Prostate gland (tissue), 2 donors: ENCODE data around the gene SURF6.

Experiments used
- POLR2A ChIP-seq: fragments of 450-650 bp; IDR thresholded peaks from one replicate; pipeline ENCODE4 v1.6.1; 2016; ENCODE audit warnings: antibody characterized with exemption, mild to moderate bottlenecking
- TF ChIP-seq, protein P1 (sequence below), 4 experiments: fragments of 200-600 bp in 2 of 4; fragments of 450-650 bp in 2 of 4; sonication (generic) in 2 of 4; IDR thresholded peaks; 1 replicate in 3 of 4; 2 replicates in 1 of 4; pipeline ENCODE4 v1.5.1; 2016 to 2019; ENCODE audit warnings: antibody characterized with exemption in 4 of 4, mild to moderate bottlenecking in 2 of 4, moderate library complexity in 2 of 4

DNA sequence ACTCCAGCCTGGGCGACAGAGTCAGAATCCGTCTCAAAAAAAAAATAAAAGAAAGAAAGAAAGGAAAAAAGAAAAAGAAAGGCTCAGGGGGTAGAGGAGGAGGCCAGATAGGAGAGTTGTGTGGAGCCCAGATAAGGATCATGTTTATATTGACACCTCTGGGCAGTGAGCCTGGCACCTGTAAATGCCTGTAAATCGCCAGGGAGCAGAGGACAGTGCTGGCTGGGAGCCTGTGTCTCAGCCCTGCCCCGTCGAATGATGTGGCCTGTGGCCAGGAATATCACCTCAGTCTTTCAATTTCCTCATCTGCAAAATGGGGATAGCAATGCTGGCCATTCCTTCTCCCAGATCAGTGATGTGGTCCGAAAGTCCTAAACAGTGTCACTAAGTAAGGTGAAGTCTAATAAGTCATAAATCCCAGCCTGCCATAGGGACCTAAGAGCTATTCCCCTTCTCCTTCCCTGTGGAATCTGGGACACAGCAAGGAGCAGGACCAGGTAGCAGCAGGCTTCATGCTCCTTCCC is 50.7 kb downstream of the SURF6 start:
- TF ChIP-seq, protein P1, sequence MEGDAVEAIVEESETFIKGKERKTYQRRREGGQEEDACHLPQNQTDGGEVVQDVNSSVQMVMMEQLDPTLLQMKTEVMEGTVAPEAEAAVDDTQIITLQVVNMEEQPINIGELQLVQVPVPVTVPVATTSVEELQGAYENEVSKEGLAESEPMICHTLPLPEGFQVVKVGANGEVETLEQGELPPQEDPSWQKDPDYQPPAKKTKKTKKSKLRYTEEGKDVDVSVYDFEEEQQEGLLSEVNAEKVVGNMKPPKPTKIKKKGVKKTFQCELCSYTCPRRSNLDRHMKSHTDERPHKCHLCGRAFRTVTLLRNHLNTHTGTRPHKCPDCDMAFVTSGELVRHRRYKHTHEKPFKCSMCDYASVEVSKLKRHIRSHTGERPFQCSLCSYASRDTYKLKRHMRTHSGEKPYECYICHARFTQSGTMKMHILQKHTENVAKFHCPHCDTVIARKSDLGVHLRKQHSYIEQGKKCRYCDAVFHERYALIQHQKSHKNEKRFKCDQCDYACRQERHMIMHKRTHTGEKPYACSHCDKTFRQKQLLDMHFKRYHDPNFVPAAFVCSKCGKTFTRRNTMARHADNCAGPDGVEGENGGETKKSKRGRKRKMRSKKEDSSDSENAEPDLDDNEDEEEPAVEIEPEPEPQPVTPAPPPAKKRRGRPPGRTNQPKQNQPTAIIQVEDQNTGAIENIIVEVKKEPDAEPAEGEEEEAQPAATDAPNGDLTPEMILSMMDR (IDR thresholded peaks at IDR 0.05) = no peak
- TF ChIP-seq POLR2A = no peak
